Measurements from ENCODE around the gene KLHL5.
A peak's percentile ranks its signal among the peaks of the same experiment; 100 is the strongest.

KLHL5 gene

DNA sequence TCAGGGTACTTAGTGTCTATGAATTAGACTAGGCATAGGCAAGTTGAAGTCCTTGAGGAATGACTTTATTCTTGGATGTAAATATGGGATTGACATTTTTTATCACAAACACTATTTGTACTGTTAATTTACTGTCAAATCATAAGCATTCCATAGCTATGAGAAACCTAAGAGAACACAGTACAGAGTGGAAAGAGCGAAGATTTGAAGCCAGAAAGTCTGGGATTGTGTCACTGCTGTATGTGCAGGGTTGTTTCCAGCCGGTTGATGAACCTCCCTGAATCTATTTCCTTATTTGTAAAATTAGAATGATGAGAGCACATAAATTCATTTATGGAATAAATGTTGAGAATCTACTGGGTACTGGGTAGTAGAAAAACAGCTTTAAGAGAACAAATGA is 14.4 kb upstream of the KLHL5 start:
- peaks cover 17% of the 10 kb centered on the region for H3K79me2 ChIP-seq (ENCODE audit: insufficient read depth, low read length)
- no peak overlapping the region for H2AFZ ChIP-seq (ENCODE audit: low read depth, low read length)
- no peak for TF ChIP-seq EZH2 (IDR thresholded peaks at IDR 0.05; ENCODE audit: borderline replicate concordance, low read depth, low read length, severe bottlenecking)
- TF ChIP-seq, protein P1, sequence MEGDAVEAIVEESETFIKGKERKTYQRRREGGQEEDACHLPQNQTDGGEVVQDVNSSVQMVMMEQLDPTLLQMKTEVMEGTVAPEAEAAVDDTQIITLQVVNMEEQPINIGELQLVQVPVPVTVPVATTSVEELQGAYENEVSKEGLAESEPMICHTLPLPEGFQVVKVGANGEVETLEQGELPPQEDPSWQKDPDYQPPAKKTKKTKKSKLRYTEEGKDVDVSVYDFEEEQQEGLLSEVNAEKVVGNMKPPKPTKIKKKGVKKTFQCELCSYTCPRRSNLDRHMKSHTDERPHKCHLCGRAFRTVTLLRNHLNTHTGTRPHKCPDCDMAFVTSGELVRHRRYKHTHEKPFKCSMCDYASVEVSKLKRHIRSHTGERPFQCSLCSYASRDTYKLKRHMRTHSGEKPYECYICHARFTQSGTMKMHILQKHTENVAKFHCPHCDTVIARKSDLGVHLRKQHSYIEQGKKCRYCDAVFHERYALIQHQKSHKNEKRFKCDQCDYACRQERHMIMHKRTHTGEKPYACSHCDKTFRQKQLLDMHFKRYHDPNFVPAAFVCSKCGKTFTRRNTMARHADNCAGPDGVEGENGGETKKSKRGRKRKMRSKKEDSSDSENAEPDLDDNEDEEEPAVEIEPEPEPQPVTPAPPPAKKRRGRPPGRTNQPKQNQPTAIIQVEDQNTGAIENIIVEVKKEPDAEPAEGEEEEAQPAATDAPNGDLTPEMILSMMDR (IDR thresholded peaks at IDR 0.05; ENCODE audit: borderline replicate concordance, extremely low read depth, low read length, poor library complexity, severe bottlenecking) = no peak
- no peak for DNase-seq
- no peak overlapping the region for H3K4me3 ChIP-seq (ENCODE audit: low read depth in 1 of 2, low read length in 2 of 2)
- H3K36me3 ChIP-seq (ENCODE audit: insufficient read depth, low read length) = peaks cover 2% of the 10 kb centered on the region; the same call in 1 of the 2 replicates
- ATAC-seq (ENCODE audit: insufficient read depth, low read depth) = no peak
- no peaks in the 10 kb centered on the region for H3K9me3 ChIP-seq (ENCODE audit: insufficient read depth, low read length, severe bottlenecking)
- H3K4me2 ChIP-seq (ENCODE audit: insufficient read depth, low read length) = 0 out of 2 replicates have a peak overlapping the region, but pooled peaks have one; percentile 27
- H3K4me1 ChIP-seq (ENCODE audit: insufficient read depth, low read length) = peaks cover 42% of the 10 kb centered on the region
- peaks cover 6% of the 10 kb centered on the region; the same call in 1 of the 2 replicates for H4K20me1 ChIP-seq (ENCODE audit: insufficient read depth, low read length)
- H3K27ac ChIP-seq (ENCODE audit: low read length) = no peak overlapping the region
- no peaks in the 10 kb centered on the region for H3K27me3 ChIP-seq (ENCODE audit: insufficient read depth, low read length, poor library complexity)
- no peak overlapping the region for H3K9ac ChIP-seq (ENCODE audit: low read depth, low read length)

DNA sequence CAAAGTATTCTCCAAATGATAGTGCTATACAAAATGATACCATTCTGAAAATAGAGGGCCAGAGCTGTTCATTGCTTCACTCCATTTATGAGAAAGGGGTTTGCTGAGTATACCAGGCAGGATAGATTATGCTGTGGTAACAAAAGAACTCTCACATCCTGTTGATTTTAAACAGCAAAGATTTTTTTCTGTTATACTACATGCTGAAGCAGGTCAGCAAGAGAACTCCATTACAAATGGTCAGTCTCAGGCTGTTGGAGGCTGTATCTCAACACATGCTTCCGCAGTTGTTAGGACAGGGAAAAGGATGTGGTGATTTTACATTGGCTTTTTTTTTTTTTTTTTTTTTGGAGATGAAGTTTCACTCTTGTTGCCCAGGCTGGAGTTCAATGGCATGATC is 13.7 kb upstream of the KLHL5 start:
- no peak overlapping the region for H3K4me3 ChIP-seq (ENCODE audit: low read depth in 1 of 2, low read length in 2 of 2)
- no peak overlapping the region for H3K27ac ChIP-seq (ENCODE audit: low read length)
- no peak overlapping the region for H3K4me2 ChIP-seq (ENCODE audit: insufficient read depth, low read length)
- H2AFZ ChIP-seq (ENCODE audit: low read depth, low read length) = no peak overlapping the region
- no peaks in the 10 kb centered on the region for H3K27me3 ChIP-seq (ENCODE audit: insufficient read depth, low read length, poor library complexity)
- H4K20me1 ChIP-seq (ENCODE audit: insufficient read depth, low read length) = peaks cover 6% of the 10 kb centered on the region; the same call in 1 of the 2 replicates
- H3K36me3 ChIP-seq (ENCODE audit: insufficient read depth, low read length) = peaks cover 2% of the 10 kb centered on the region; the same call in 1 of the 2 replicates
- no peak for TF ChIP-seq EZH2 (IDR thresholded peaks at IDR 0.05; ENCODE audit: borderline replicate concordance, low read depth, low read length, severe bottlenecking)
- TF ChIP-seq, protein P1 (IDR thresholded peaks at IDR 0.05; ENCODE audit: borderline replicate concordance, extremely low read depth, low read length, poor library complexity, severe bottlenecking) = no peak
- no peak for DNase-seq
- ATAC-seq (ENCODE audit: insufficient read depth, low read depth) = no peak
- H3K79me2 ChIP-seq (ENCODE audit: insufficient read depth, low read length) = peaks cover 18% of the 10 kb centered on the region
- no peak overlapping the region for H3K9ac ChIP-seq (ENCODE audit: low read depth, low read length)
- no peaks in the 10 kb centered on the region for H3K9me3 ChIP-seq (ENCODE audit: insufficient read depth, low read length, severe bottlenecking)
- H3K4me1 ChIP-seq (ENCODE audit: insufficient read depth, low read length) = peaks cover 37% of the 10 kb centered on the region

DNA sequence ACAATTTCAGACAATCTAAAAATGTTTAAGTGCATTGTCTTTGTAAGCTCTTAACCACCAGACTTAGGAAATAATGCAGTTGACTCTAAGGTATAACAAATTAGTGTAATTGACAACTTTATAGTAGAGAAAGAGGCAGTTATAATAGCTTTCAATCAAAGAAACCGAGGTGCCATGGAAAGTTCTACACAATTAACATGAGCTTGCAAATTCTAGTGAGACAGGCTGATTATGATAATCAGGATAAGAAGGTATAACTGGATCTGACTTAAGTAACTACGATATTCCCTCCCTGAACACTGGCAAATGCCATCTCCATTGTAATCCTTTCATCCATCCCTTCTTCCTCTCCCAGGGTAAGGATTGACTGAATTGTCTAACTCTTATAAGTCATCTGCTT is 11.4 kb upstream of the KLHL5 start:
- H3K36me3 ChIP-seq (ENCODE audit: insufficient read depth, low read length) = peaks cover 2% of the 10 kb centered on the region; the same call in 1 of the 2 replicates
- no peak overlapping the region for H3K27ac ChIP-seq (ENCODE audit: low read length)
- H3K9me3 ChIP-seq (ENCODE audit: insufficient read depth, low read length, severe bottlenecking) = no peaks in the 10 kb centered on the region
- DNase-seq (no peak), ATAC-seq (ENCODE audit: insufficient read depth, low read depth) (no peak)
- peaks cover 24% of the 10 kb centered on the region for H3K4me1 ChIP-seq (ENCODE audit: insufficient read depth, low read length)
- TF ChIP-seq, protein P1 (IDR thresholded peaks at IDR 0.05; ENCODE audit: borderline replicate concordance, extremely low read depth, low read length, poor library complexity, severe bottlenecking) = no peak
- TF ChIP-seq EZH2 (IDR thresholded peaks at IDR 0.05; ENCODE audit: borderline replicate concordance, low read depth, low read length, severe bottlenecking) = no peak
- H3K27me3 ChIP-seq (ENCODE audit: insufficient read depth, low read length, poor library complexity) = no peaks in the 10 kb centered on the region
- H3K4me3 ChIP-seq (ENCODE audit: low read depth in 1 of 2, low read length in 2 of 2) = no peak overlapping the region
- no peak overlapping the region for H3K4me2 ChIP-seq (ENCODE audit: insufficient read depth, low read length)
- H3K79me2 ChIP-seq (ENCODE audit: insufficient read depth, low read length) = peaks cover 24% of the 10 kb centered on the region
- peaks cover 6% of the 10 kb centered on the region; the same call in 1 of the 2 replicates for H4K20me1 ChIP-seq (ENCODE audit: insufficient read depth, low read length)
- H3K9ac ChIP-seq (ENCODE audit: low read depth, low read length) = no peak overlapping the region
- H2AFZ ChIP-seq (ENCODE audit: low read depth, low read length) = no peak overlapping the region

All from DND-41 (cell line).